Neural progenitor cell (in vitro differentiated cells): ENCODE measurements around the gene SSX7.
"Not testable (repeated sequence)": the region's sequence is repeated elsewhere in the genome, so short reads cannot be mapped to it uniquely, and the experiment has no call there.

Experiments used
- CTCF ChIP-seq: fragments of 200-600 bp; sonication (generic); IDR thresholded peaks from 2 replicates; pipeline ENCODE4 v1.5.1; 2017; ENCODE audit warnings: antibody characterized with exemption, mild to moderate bottlenecking
- EZH2 ChIP-seq: fragments of 200-600 bp; sonication (generic); IDR thresholded peaks from 2 replicates; pipeline ENCODE4 v1.6.1; 2017; ENCODE audit warnings: antibody characterized with exemption, mild to moderate bottlenecking, moderate library complexity
- EZH2phosphoT487 ChIP-seq: fragments of 200-600 bp; sonication (generic); IDR thresholded peaks from 2 replicates; pipeline ENCODE4 v1.6.1; 2017; ENCODE audit warnings: antibody characterized with exemption

- TF ChIP-seq CTCF, EZH2phosphoT487, EZH2: not testable (repeated sequence)
Observed at GRCh38 chrX:52662218-52662617, 7.5 kb upstream of the SSX7 start.
